HG03175 (cell line): ENCODE measurements around the gene KCNIP1.

Experiments used
- ATAC-seq: cut with Tn5 transposase; IDR thresholded peaks from one replicate; pipeline ENCODE4 v1.9.1; 2021; ENCODE audit warnings: mild to moderate bottlenecking, moderate library complexity; ENCODE audit not compliant: unreplicated experiment

KCNIP1 gene

GRCh38 chr5:170694911-170695310 is 191.1 kb downstream of the KCNIP1 start:
- ATAC-seq, result no peak

- no peak for ATAC-seq
Observed at GRCh38 chr5:170697031-170697430, 193.2 kb downstream of the KCNIP1 start.

GRCh38 chr5:170700503-170700902 is 196.7 kb downstream of the KCNIP1 start:
- ATAC-seq, result no peak

- ATAC-seq, result no peak
Observed at GRCh38 chr5:170701334-170701733, 197.5 kb downstream of the KCNIP1 start.

GRCh38 chr5:170704417-170705192 is 200.8 kb downstream of the KCNIP1 start:
- no peak for ATAC-seq

- no peak for ATAC-seq
Observed at GRCh38 chr5:170709640-170710039, 205.8 kb downstream of the KCNIP1 start.

- no peak for ATAC-seq
Observed at GRCh38 chr5:170711300-170711699, 207.5 kb downstream of the KCNIP1 start.

GRCh38 chr5:170715141-170715540 is 211.3 kb downstream of the KCNIP1 start:
- no peak for ATAC-seq

GRCh38 chr5:170716396-170716795 is 212.6 kb downstream of the KCNIP1 start:
- ATAC-seq, result no peak

GRCh38 chr5:170719551-170719950 is 215.7 kb downstream of the KCNIP1 start:
- ATAC-seq, result no peak

GRCh38 chr5:170720179-170720578 is 216.4 kb downstream of the KCNIP1 start:
- ATAC-seq, result no peak

GRCh38 chr5:170720984-170721383 is 217.2 kb downstream of the KCNIP1 start:
- no peak for ATAC-seq

- no peak for ATAC-seq
Observed at GRCh38 chr5:170721681-170722080, 217.9 kb downstream of the KCNIP1 start.

GRCh38 chr5:170722316-170722715 is 218.5 kb downstream of the KCNIP1 start:
- no peak for ATAC-seq

GRCh38 chr5:170731052-170731451 is 227.2 kb downstream of the KCNIP1 start:
- ATAC-seq, result no peak

GRCh38 chr5:170732685-170733084 is 228.9 kb downstream of the KCNIP1 start:
- ATAC-seq, result no peak

- ATAC-seq, result no peak
Observed at GRCh38 chr5:170736966-170737365, 233.1 kb downstream of the KCNIP1 start.

GRCh38 chr5:170737591-170737990 is 233.8 kb downstream of the KCNIP1 start:
- no peak for ATAC-seq

- no peak for ATAC-seq
Observed at GRCh38 chr5:170738840-170739239, 235.0 kb downstream of the KCNIP1 start.

- ATAC-seq, result no peak
Observed at GRCh38 chr5:170739446-170739845, 235.6 kb downstream of the KCNIP1 start.

- ATAC-seq, result no peak
Observed at GRCh38 chr5:170740551-170741205, 236.9 kb downstream of the KCNIP1 start.

GRCh38 chr5:170741801-170742200 is 238.0 kb downstream of the KCNIP1 start:
- no peak for ATAC-seq

GRCh38 chr5:170743876-170744212 is 240.0 kb downstream of the KCNIP1 start:
- no peak for ATAC-seq
